ENCODE measurements around the gene METAP1D. TPM values are rescaled to one million over a fixed set of nuclear protein-coding genes. Genes with fewer than 3 reads are reported as not detected.

Gene METAP1D
- total RNA-seq, 1 experiment from 2014 or later = 5.2 TPM

DNA sequence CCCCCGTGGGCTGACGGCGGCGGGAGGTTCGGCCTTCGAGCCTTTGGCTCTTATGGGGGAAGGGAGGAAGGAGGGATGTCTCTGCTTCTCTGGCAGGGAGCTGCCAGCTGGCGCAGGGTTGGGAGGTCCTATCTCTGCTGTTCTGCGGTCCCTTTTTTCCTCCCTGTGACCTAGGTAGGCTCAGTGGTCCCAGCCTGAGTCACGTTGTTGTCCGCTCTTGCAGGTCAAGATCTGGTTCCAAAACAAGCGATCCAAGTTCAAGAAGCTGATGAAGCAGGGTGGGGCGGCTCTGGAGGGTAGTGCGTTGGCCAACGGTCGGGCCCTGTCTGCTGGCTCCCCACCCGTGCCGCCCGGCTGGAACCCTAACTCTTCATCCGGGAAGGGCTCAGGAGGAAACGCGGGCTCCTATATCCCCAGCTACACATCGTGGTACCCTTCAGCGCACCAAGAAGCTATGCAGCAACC lies 88.1 kb downstream of the METAP1D start:
- H3K9ac ChIP-seq (ENCODE audit: extremely low read depth, insufficient read length, low read length) = no peak overlapping the region
- H2BK12ac ChIP-seq (ENCODE audit: insufficient read length, low read depth, low read length) = no peak overlapping the region
- H2AK5ac ChIP-seq (ENCODE audit: insufficient read length, low read length) = no peak overlapping the region
- no peaks in the 10 kb centered on the region for H4K20me1 ChIP-seq (ENCODE audit: control insufficient read depth, insufficient read depth, insufficient read length)
- H2BK15ac ChIP-seq (ENCODE audit: low read depth, low read length) = no peak overlapping the region; the same call in 1 of the 2 replicates
- H2BK5ac ChIP-seq (ENCODE audit: insufficient read length, low read length) = no peak overlapping the region
- no peak overlapping the region for H2BK120ac ChIP-seq (ENCODE audit: low read depth, low read length, poor library complexity, severe bottlenecking)
- H3K27ac Mint-ChIP-seq = no peak overlapping the region
- no peak overlapping the region for H3K27ac ChIP-seq (ENCODE audit: insufficient read length, low read depth, low read length)
- H3K9me3 ChIP-seq (ENCODE audit: control insufficient read depth, low read depth, low read length) = no peaks in the 10 kb centered on the region
- no peak overlapping the region for H3K4ac ChIP-seq (ENCODE audit: low read depth, low read length)
- H4K91ac ChIP-seq (ENCODE audit: insufficient read length, low read depth, low read length) = no peak overlapping the region
- no peak overlapping the region for H3K14ac ChIP-seq (ENCODE audit: insufficient read depth, low read length)
- H4K5ac ChIP-seq (ENCODE audit: insufficient read length, low read depth, low read length) = no peak overlapping the region
- H3K18ac ChIP-seq (ENCODE audit: insufficient read length, low read depth, low read length) = no peak overlapping the region
- H3K27me3 ChIP-seq (ENCODE audit: insufficient read depth, low read length) = peaks cover 89% of the 10 kb centered on the region
- H3K23ac ChIP-seq (ENCODE audit: insufficient read length, low read depth, low read length) = no peak overlapping the region
- no peak overlapping the region for H3T11ph ChIP-seq (ENCODE audit: low read length)
- no peak overlapping the region for H3K56ac ChIP-seq (ENCODE audit: insufficient read length, low read depth, low read length)
- no peak overlapping the region for H2AFZ ChIP-seq (ENCODE audit: low read length)
- no peak overlapping the region for H4K8ac ChIP-seq (replicated peaks; ENCODE audit: insufficient read length, low read depth, low read length)
- no peaks in the 10 kb centered on the region for H3K79me1 ChIP-seq (ENCODE audit: insufficient read depth, low read depth, low read length, poor library complexity, severe bottlenecking)
- H3K27me3 Mint-ChIP-seq (ENCODE audit: low read depth) = peaks cover 100% of the 10 kb centered on the region
- no CpG with 5 or more reads among the region's 23 CpGs for WGBS (ENCODE audit: extremely low coverage, insufficient read length, low lambda C conversion rate)
- no peaks in the 10 kb centered on the region; a peak in 3 of 7 replicates for H3K36me3 Mint-ChIP-seq (ENCODE audit: insufficient read depth in 1 of 3, low read depth in 3 of 3)
- DNase-seq = peak; percentile 64
- peak overlapping the region; percentile 43 to 95; a peak in 4 of 5 replicates for H3K4me3 Mint-ChIP-seq
- H2BK20ac ChIP-seq (ENCODE audit: low read depth, low read length, poor library complexity, severe bottlenecking) = no peak overlapping the region
- TF ChIP-seq CTCF (conservative IDR thresholded peaks at IDR 0.05) = no peak
- peaks cover 16% of the 10 kb centered on the region for H3K23me2 ChIP-seq (ENCODE audit: insufficient read length, low read depth, low read length, poor library complexity, severe bottlenecking)
- peaks cover 2% of the 10 kb centered on the region; the same call in 1 of the 2 replicates for H3K4me1 ChIP-seq (ENCODE audit: insufficient read depth, low read length)
- peaks cover 4 to 19% of the 10 kb centered on the region in 2 experiments; a peak in 4 of 5 replicates for H3K9me3 Mint-ChIP-seq
- H3K4me1 Mint-ChIP-seq = peaks cover 37 to 64% of the 10 kb centered on the region in 2 experiments
- H3K79me2 ChIP-seq (ENCODE audit: insufficient read depth, low read length) = no peaks in the 10 kb centered on the region
- peak overlapping the region; percentile 57 for H3K4me2 ChIP-seq (ENCODE audit: insufficient read depth, insufficient read length, low read length)
